GM21529 (cell line): ENCODE data around the gene GATA2.

Source experiments
- ATAC-seq: cut with Tn5 transposase; IDR thresholded peaks from one replicate; pipeline ENCODE4 v1.9.1; 2021; ENCODE audit not compliant: unreplicated experiment

The GATA2 gene

GRCh38 chr3:128488636-128488990, 4.4 kb downstream of the GATA2 start:
- no peak for ATAC-seq

- no peak for ATAC-seq
Measured at GRCh38 chr3:128487813-128488635, 5.0 kb downstream of the GATA2 start.

- ATAC-seq: no peak
Measured at GRCh38 chr3:128487538-128487812, 5.5 kb downstream of the GATA2 start.

- ATAC-seq: no peak
Measured at GRCh38 chr3:128486681-128487537, 6.1 kb downstream of the GATA2 start.

- ATAC-seq: no peak
Measured at GRCh38 chr3:128486205-128486628, 6.8 kb downstream of the GATA2 start.

- no peak for ATAC-seq
Measured at GRCh38 chr3:128485282-128486204, 7.5 kb downstream of the GATA2 start.

GRCh38 chr3:128484404-128485281, 8.4 kb downstream of the GATA2 start:
- ATAC-seq: no peak

- ATAC-seq: no peak
Measured at GRCh38 chr3:128483657-128484403, 9.2 kb downstream of the GATA2 start.

- no peak for ATAC-seq
Measured at GRCh38 chr3:128482666-128483656, 10.0 kb downstream of the GATA2 start.

- no peak for ATAC-seq
Measured at GRCh38 chr3:128482175-128482574, 10.8 kb downstream of the GATA2 start.

GRCh38 chr3:128481438-128481942, 11.5 kb downstream of the GATA2 start:
- ATAC-seq: no peak

- no peak for ATAC-seq
Measured at GRCh38 chr3:128480717-128481437, 12.1 kb downstream of the GATA2 start.

- ATAC-seq: no peak
Measured at GRCh38 chr3:128480278-128480677, 12.7 kb downstream of the GATA2 start.

- ATAC-seq: no peak
Measured at GRCh38 chr3:128479558-128480086, 13.4 kb downstream of the GATA2 start.

GRCh38 chr3:128478576-128479506, 14.2 kb downstream of the GATA2 start:
- no peak for ATAC-seq

GRCh38 chr3:128476659-128477058, 16.3 kb downstream of the GATA2 start:
- ATAC-seq: no peak
